Suprapubic skin (tissue), 4 donors: ENCODE data around the gene FCRL6.

Source experiments
- EP300 ChIP-seq: sonication (generic); formaldehyde crosslinking; IDR thresholded peaks from one replicate; pipeline ENCODE4 v1.6.1; 2017; ENCODE audit warnings: antibody characterized with exemption
- POLR2A ChIP-seq, 2 donors: fragments of 450-650 bp; IDR thresholded peaks; one replicate each; pipeline ENCODE4 v1.6.1; 2017; ENCODE audit warnings: antibody characterized with exemption in 2 of 2, mild to moderate bottlenecking in 2 of 2, moderate library complexity in 2 of 2
- POLR2AphosphoS5 ChIP-seq, 3 donors: sonication (generic); formaldehyde crosslinking; IDR thresholded peaks; one replicate each; pipeline ENCODE4 v1.6.1; 2017; ENCODE audit warnings: antibody characterized with exemption in 3 of 3
- TF ChIP-seq, protein P1 (sequence below), 2 donors: fragments of 200-600 bp in 1 of 2; fragments of 450-650 bp in 1 of 2; sonication (generic) in 1 of 2; IDR thresholded peaks; one replicate each; pipeline ENCODE4 v1.5.1; 2016 to 2019; ENCODE audit warnings: antibody characterized with exemption in 2 of 2, mild to moderate bottlenecking in 1 of 2, moderate library complexity in 1 of 2

DNA sequence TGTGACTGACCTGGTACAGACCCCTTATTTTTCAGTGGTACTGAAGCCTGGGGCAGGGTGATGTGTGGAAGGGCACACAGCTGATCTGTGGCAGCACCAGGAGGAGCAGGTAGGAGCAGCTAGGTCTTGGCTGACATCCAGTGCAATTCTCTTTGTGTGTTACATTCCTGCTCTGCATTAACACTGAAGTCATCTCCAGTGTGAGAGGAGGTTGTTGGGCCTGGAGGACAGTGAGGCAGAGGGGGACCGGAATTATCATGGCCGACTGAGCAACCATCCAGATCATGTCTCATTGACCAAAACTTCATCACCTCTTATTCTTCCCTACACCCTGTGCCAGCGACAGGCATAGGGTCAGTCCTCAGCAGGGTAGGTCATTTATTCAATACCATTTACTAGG lies 26.0 kb downstream of the FCRL6 start:
- TF ChIP-seq POLR2A (IDR thresholded peaks at IDR 0.05) (no peak), POLR2AphosphoS5 (IDR thresholded peaks at IDR 0.05) (no peak), EP300 (no peak)
- TF ChIP-seq, protein P1, sequence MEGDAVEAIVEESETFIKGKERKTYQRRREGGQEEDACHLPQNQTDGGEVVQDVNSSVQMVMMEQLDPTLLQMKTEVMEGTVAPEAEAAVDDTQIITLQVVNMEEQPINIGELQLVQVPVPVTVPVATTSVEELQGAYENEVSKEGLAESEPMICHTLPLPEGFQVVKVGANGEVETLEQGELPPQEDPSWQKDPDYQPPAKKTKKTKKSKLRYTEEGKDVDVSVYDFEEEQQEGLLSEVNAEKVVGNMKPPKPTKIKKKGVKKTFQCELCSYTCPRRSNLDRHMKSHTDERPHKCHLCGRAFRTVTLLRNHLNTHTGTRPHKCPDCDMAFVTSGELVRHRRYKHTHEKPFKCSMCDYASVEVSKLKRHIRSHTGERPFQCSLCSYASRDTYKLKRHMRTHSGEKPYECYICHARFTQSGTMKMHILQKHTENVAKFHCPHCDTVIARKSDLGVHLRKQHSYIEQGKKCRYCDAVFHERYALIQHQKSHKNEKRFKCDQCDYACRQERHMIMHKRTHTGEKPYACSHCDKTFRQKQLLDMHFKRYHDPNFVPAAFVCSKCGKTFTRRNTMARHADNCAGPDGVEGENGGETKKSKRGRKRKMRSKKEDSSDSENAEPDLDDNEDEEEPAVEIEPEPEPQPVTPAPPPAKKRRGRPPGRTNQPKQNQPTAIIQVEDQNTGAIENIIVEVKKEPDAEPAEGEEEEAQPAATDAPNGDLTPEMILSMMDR (IDR thresholded peaks at IDR 0.05): no peak
